Trophoblast cell (in vitro differentiated cells and primary cell): Measurements from ENCODE around the gene GLIPR1.

Source experiments
- DNase-seq, 2 donors: peaks; one replicate each; pipeline ENCODE4 v3.0.0-alpha.2; 2016
- H2AFZ ChIP-seq: 2 replicates; pipeline ENCODE4 v1.6.1; 2013; ENCODE audit warnings: low read length, moderate library complexity, mild to moderate bottlenecking; ENCODE audit not compliant: insufficient read depth, poor library complexity
- H2AK5ac ChIP-seq: 2 replicates; pipeline ENCODE4 v1.6.1; 2013; ENCODE audit warnings: mild to moderate bottlenecking, low read length
- H2BK120ac ChIP-seq: 2 replicates; pipeline ENCODE4 v1.6.1; 2013; ENCODE audit warnings: low read length, mild to moderate bottlenecking, moderate library complexity; ENCODE audit not compliant: insufficient read depth, poor library complexity
- H2BK12ac ChIP-seq: 2 replicates; pipeline ENCODE4 v1.6.1; 2013; ENCODE audit warnings: mild to moderate bottlenecking, low read length, moderate library complexity
- H2BK5ac ChIP-seq: 2 replicates; pipeline ENCODE4 v1.6.1; 2013; ENCODE audit warnings: low read length, low read depth, moderate library complexity, mild to moderate bottlenecking; ENCODE audit not compliant: poor library complexity
- H3K14ac ChIP-seq: 2 replicates; pipeline ENCODE4 v1.6.1; 2013; ENCODE audit warnings: mild to moderate bottlenecking, low read length
- H3K18ac ChIP-seq: 2 replicates; pipeline ENCODE4 v1.6.1; 2013; ENCODE audit warnings: mild to moderate bottlenecking, low read length
- H3K23ac ChIP-seq: 2 replicates; pipeline ENCODE4 v1.6.1; 2013; ENCODE audit warnings: low read length
- H3K27ac ChIP-seq: 2 replicates; pipeline ENCODE4 v1.5.1; 2013; ENCODE audit warnings: low read depth, mild to moderate bottlenecking, inconsistent platforms, low read length, moderate library complexity
- H3K27me3 ChIP-seq: 2 replicates; pipeline ENCODE4 v1.6.1; 2013; ENCODE audit warnings: inconsistent platforms, mild to moderate bottlenecking, low read length, moderate library complexity; ENCODE audit not compliant: insufficient read depth
- H3K36me3 ChIP-seq, 2 experiments: 1 replicate in 1 of 2; 2 replicates in 1 of 2; pipeline ENCODE4 v1.6.1; 2013; ENCODE audit warnings: low read length in 2 of 2, mild to moderate bottlenecking in 2 of 2, moderate library complexity in 1 of 2; ENCODE audit not compliant: insufficient read depth in 2 of 2, control insufficient read depth in 1 of 2
- H3K4ac ChIP-seq: 2 replicates; pipeline ENCODE4 v1.6.1; 2013; ENCODE audit warnings: low read depth, mild to moderate bottlenecking, low read length, moderate library complexity
- H3K4me1 ChIP-seq, 2 experiments: 1 replicate in 1 of 2; 2 replicates in 1 of 2; pipeline ENCODE4 v1.6.1; 2013; ENCODE audit warnings: low read length in 2 of 2, mild to moderate bottlenecking in 2 of 2, moderate library complexity in 1 of 2; ENCODE audit not compliant: insufficient read depth in 2 of 2, control insufficient read depth in 1 of 2
- H3K4me2 ChIP-seq: 2 replicates; pipeline ENCODE4 v1.6.1; 2013; ENCODE audit warnings: inconsistent platforms, mild to moderate bottlenecking, low read length, moderate library complexity
- H3K4me3 ChIP-seq: 2 replicates; pipeline ENCODE4 v1.5.1; 2013; ENCODE audit warnings: mild to moderate bottlenecking, low read depth, low read length, inconsistent platforms
- H3K79me1 ChIP-seq: one replicate; pipeline ENCODE4 v1.6.1; 2013; ENCODE audit warnings: low read length
- H3K79me2 ChIP-seq: 2 replicates; pipeline ENCODE4 v1.6.1; 2013; ENCODE audit warnings: low read length, mild to moderate bottlenecking; ENCODE audit not compliant: control insufficient read depth, insufficient read depth, poor library complexity
- H3K9ac ChIP-seq: 2 replicates; pipeline ENCODE4 v1.6.1; 2013; ENCODE audit warnings: mild to moderate bottlenecking, low read length
- H3K9me3 ChIP-seq: 2 replicates; pipeline ENCODE4 v1.6.1; 2013; ENCODE audit warnings: low read depth, mild to moderate bottlenecking, control low read depth, inconsistent platforms, low read length; ENCODE audit not compliant: insufficient read depth
- H4K12ac ChIP-seq: 2 replicates; pipeline ENCODE4 v1.6.1; 2013; ENCODE audit warnings: low read depth, mild to moderate bottlenecking, low read length, moderate library complexity
- H4K8ac ChIP-seq: 2 replicates; pipeline ENCODE4 v1.6.1; 2013; ENCODE audit warnings: low read depth, mild to moderate bottlenecking, low read length, moderate library complexity
- H4K91ac ChIP-seq: one replicate; pipeline ENCODE4 v1.6.1; 2013; ENCODE audit warnings: low read depth, mild to moderate bottlenecking, low read length, moderate library complexity
- WGBS: extraction: QIAGEN DNeasy Blood & Tissue Kit; methylation state at CpG from one replicate; pipeline ENCODE4 v1.1.7; 2013; ENCODE audit warnings: missing lambda C conversion rate; ENCODE audit not compliant: insufficient read length, insufficient coverage; ENCODE audit errors: extremely low coverage; 5-methylcytosine and 5-hydroxymethylcytosine counted together

GLIPR1 gene

GRCh38 chr12:75549989-75550388, 69.4 kb downstream of the GLIPR1 start:
- no peak for DNase-seq
- H3K79me1 ChIP-seq: no peaks in the 10 kb centered on the region
- no peak overlapping the region for H4K91ac ChIP-seq
- no peak overlapping the region for H2BK120ac ChIP-seq
- no peaks in the 10 kb centered on the region for H3K27me3 ChIP-seq
- no peaks in the 10 kb centered on the region for H3K79me2 ChIP-seq
- H3K36me3 ChIP-seq: no peaks in the 10 kb centered on the region
- no peak overlapping the region for H2BK5ac ChIP-seq
- H2AFZ ChIP-seq: no peak overlapping the region
- H4K8ac ChIP-seq: no peak overlapping the region
- no peak overlapping the region for H3K4me3 ChIP-seq
- no peak overlapping the region for H3K18ac ChIP-seq
- no peak overlapping the region for H3K23ac ChIP-seq
- no peak overlapping the region for H3K14ac ChIP-seq
- H3K4ac ChIP-seq: no peak overlapping the region
- no peak overlapping the region for H3K9ac ChIP-seq
- H3K4me2 ChIP-seq: no peak overlapping the region
- H4K12ac ChIP-seq: no peak overlapping the region
- WGBS: no CpG with 5 or more reads among the region's 2 CpGs
- H2AK5ac ChIP-seq: no peak overlapping the region
- peaks cover 0 to 8% of the 10 kb centered on the region in 2 experiments for H3K4me1 ChIP-seq
- no peaks in the 10 kb centered on the region for H3K9me3 ChIP-seq
- H2BK12ac ChIP-seq: no peak overlapping the region
- H3K27ac ChIP-seq: no peak overlapping the region

- Histone ChIP-seq H3K4me2 (no peak overlapping the region), H2AFZ (no peak overlapping the region), H4K8ac (no peak overlapping the region), H3K27ac (no peak overlapping the region), H3K4me3 (no peak overlapping the region), H3K27me3 (no peaks in the 10 kb centered on the region), H2BK12ac (no peak overlapping the region), H3K36me3 (no peaks in the 10 kb centered on the region), H3K9ac (peak overlapping the region; percentile 19), H4K12ac (no peak overlapping the region), H2BK120ac (no peak overlapping the region), H3K23ac (no peak overlapping the region), H2AK5ac (no peak overlapping the region), H3K4me1 (peaks cover 0 to 8% of the 10 kb centered on the region in 2 experiments), H3K79me2 (no peaks in the 10 kb centered on the region), H2BK5ac (no peak overlapping the region), H4K91ac (no peak overlapping the region), H3K4ac (no peak overlapping the region), H3K79me1 (no peaks in the 10 kb centered on the region), H3K9me3 (no peaks in the 10 kb centered on the region), H3K18ac (no peak overlapping the region), H3K14ac (no peak overlapping the region)
- no peak for DNase-seq
- no CpG with 5 or more reads among the region's 8 CpGs for WGBS
These were observed 70.1 kb downstream of the GLIPR1 start for GRCh38 chr12:75550401-75551240.

GRCh38 chr12:75551477-75551876, 70.9 kb downstream of the GLIPR1 start:
- Histone ChIP-seq H3K27me3 (no peaks in the 10 kb centered on the region), H4K12ac (no peak overlapping the region), H3K18ac (no peak overlapping the region), H3K23ac (no peak overlapping the region), H3K9me3 (no peaks in the 10 kb centered on the region), H3K79me2 (no peaks in the 10 kb centered on the region), H3K14ac (no peak overlapping the region), H3K36me3 (no peaks in the 10 kb centered on the region), H2AFZ (no peak overlapping the region), H2AK5ac (no peak overlapping the region), H2BK12ac (no peak overlapping the region), H3K27ac (no peak overlapping the region), H4K8ac (no peak overlapping the region), H3K4me2 (no peak overlapping the region), H3K4me3 (no peak overlapping the region), H2BK120ac (no peak overlapping the region), H2BK5ac (no peak overlapping the region), H3K9ac (no peak overlapping the region), H4K91ac (no peak overlapping the region), H3K4me1 (peaks cover 0 to 8% of the 10 kb centered on the region in 2 experiments), H3K79me1 (no peaks in the 10 kb centered on the region), H3K4ac (no peak overlapping the region)
- DNase-seq: no peak

- no peak overlapping the region for H3K23ac ChIP-seq
- no peak overlapping the region for H4K8ac ChIP-seq
- no peak overlapping the region for H3K14ac ChIP-seq
- H3K9ac ChIP-seq: no peak overlapping the region
- no peaks in the 10 kb centered on the region for H3K36me3 ChIP-seq
- no peak overlapping the region for H2BK12ac ChIP-seq
- H4K12ac ChIP-seq: no peak overlapping the region
- H3K79me1 ChIP-seq: no peaks in the 10 kb centered on the region
- H3K9me3 ChIP-seq: no peaks in the 10 kb centered on the region
- H3K4me1 ChIP-seq: peaks cover 0 to 8% of the 10 kb centered on the region in 2 experiments
- peak; percentile 18 to 75 for DNase-seq
- no peak overlapping the region for H3K4ac ChIP-seq
- no peak overlapping the region for H2AK5ac ChIP-seq
- H3K18ac ChIP-seq: no peak overlapping the region
- no peak overlapping the region for H4K91ac ChIP-seq
- H3K4me3 ChIP-seq: no peak overlapping the region
- WGBS: no CpG with 5 or more reads among the region's 1 CpG
- H3K4me2 ChIP-seq: peak overlapping the region; percentile 4
- peak overlapping the region; percentile 59 for H3K27ac ChIP-seq
- H3K27me3 ChIP-seq: no peaks in the 10 kb centered on the region
- H2AFZ ChIP-seq: no peak overlapping the region
- H2BK5ac ChIP-seq: no peak overlapping the region
- H2BK120ac ChIP-seq: no peak overlapping the region
- H3K79me2 ChIP-seq: no peaks in the 10 kb centered on the region
These were observed 72.8 kb downstream of the GLIPR1 start for GRCh38 chr12:75553398-75553797.
